ENCODE measurements around the gene CCDC47. TPM values are rescaled to one million over a fixed set of nuclear protein-coding genes. Genes with fewer than 3 reads are reported as not detected.

Gene CCDC47
- total RNA-seq, 1 donor from 2014 or later = 92.8 TPM

GRCh38 chr17:63792055-63792729 lies 18.8 kb upstream of the CCDC47 start:
- DNase-seq (ENCODE audit: low read depth) = no peak
- Mint-ChIP-seq H3K4me3 (ENCODE audit: unreplicated experiment) (no peak overlapping the region), H3K27me3 (ENCODE audit: low read depth, unreplicated experiment) (no peaks in the 10 kb centered on the region), H3K27ac (ENCODE audit: unreplicated experiment) (peak overlapping the region; percentile 6), H3K36me3 (ENCODE audit: low read depth, unreplicated experiment) (peaks cover 15% of the 10 kb centered on the region), H3K9me3 (ENCODE audit: unreplicated experiment) (no peaks in the 10 kb centered on the region), H3K4me1 (ENCODE audit: low read depth, unreplicated experiment) (no peaks in the 10 kb centered on the region)
- no peak overlapping the region for H3K4me3 ChIP-seq (ENCODE audit: insufficient read depth, low read depth, low read length)
- no peak overlapping the region for H2AFZ ChIP-seq (ENCODE audit: low read depth, low read length)
- H3K9ac ChIP-seq (ENCODE audit: low read length) = no peak overlapping the region
- TF ChIP-seq EZH2 (IDR thresholded peaks at IDR 0.05; ENCODE audit: insufficient read depth, low read length) = no peak
- no peak for TF ChIP-seq CTCF (IDR thresholded peaks at IDR 0.05; ENCODE audit: insufficient read depth, low read depth, low read length)
- no peak overlapping the region for H3K27ac ChIP-seq (ENCODE audit: low read depth, low read length)
- no peak overlapping the region for H3K4me2 ChIP-seq (ENCODE audit: low read length)
- H3K36me3 ChIP-seq (ENCODE audit: insufficient read depth, low read length) = peaks cover 63% of the 10 kb centered on the region
- peaks cover 84% of the 10 kb centered on the region for H3K79me2 ChIP-seq (ENCODE audit: insufficient read depth, low read length)
- no peaks in the 10 kb centered on the region for H3K4me1 ChIP-seq (ENCODE audit: insufficient read depth, low read length)
- peaks cover 64% of the 10 kb centered on the region for H4K20me1 ChIP-seq (ENCODE audit: insufficient read depth, low read length)
- FAIRE-seq = no peak
- no peaks in the 10 kb centered on the region for H3K9me3 ChIP-seq (ENCODE audit: insufficient read depth, low read depth, low read length)
- H3K27me3 ChIP-seq (ENCODE audit: insufficient read depth, low read length) = no peaks in the 10 kb centered on the region

GRCh38 chr17:63790057-63790456 lies 16.7 kb upstream of the CCDC47 start:
- peaks cover 94% of the 10 kb centered on the region for H3K79me2 ChIP-seq (ENCODE audit: insufficient read depth, low read length)
- H3K4me3 ChIP-seq (ENCODE audit: insufficient read depth, low read depth, low read length) = no peak overlapping the region
- H3K9me3 ChIP-seq (ENCODE audit: insufficient read depth, low read depth, low read length) = no peaks in the 10 kb centered on the region
- no peak for TF ChIP-seq CTCF (IDR thresholded peaks at IDR 0.05; ENCODE audit: insufficient read depth, low read depth, low read length)
- no peak for TF ChIP-seq EZH2 (IDR thresholded peaks at IDR 0.05; ENCODE audit: insufficient read depth, low read length)
- H3K36me3 ChIP-seq (ENCODE audit: insufficient read depth, low read length) = peaks cover 53% of the 10 kb centered on the region
- peaks cover 9% of the 10 kb centered on the region for H3K4me1 Mint-ChIP-seq (ENCODE audit: low read depth, unreplicated experiment)
- peaks cover 9% of the 10 kb centered on the region for H3K4me1 ChIP-seq (ENCODE audit: insufficient read depth, low read length)
- H4K20me1 ChIP-seq (ENCODE audit: insufficient read depth, low read length) = peaks cover 76% of the 10 kb centered on the region
- DNase-seq (ENCODE audit: low read depth) = no peak
- no peak for FAIRE-seq
- H3K27me3 Mint-ChIP-seq (ENCODE audit: low read depth, unreplicated experiment) = no peaks in the 10 kb centered on the region
- peaks cover 14% of the 10 kb centered on the region for H3K36me3 Mint-ChIP-seq (ENCODE audit: low read depth, unreplicated experiment)
- no peak overlapping the region for H2AFZ ChIP-seq (ENCODE audit: low read depth, low read length)
- H3K27ac Mint-ChIP-seq (ENCODE audit: unreplicated experiment) = no peak overlapping the region
- H3K9me3 Mint-ChIP-seq (ENCODE audit: unreplicated experiment) = no peaks in the 10 kb centered on the region
- H3K27ac ChIP-seq (ENCODE audit: low read depth, low read length) = no peak overlapping the region
- no peak overlapping the region for H3K4me2 ChIP-seq (ENCODE audit: low read length)
- no peak overlapping the region for H3K9ac ChIP-seq (ENCODE audit: low read length)
- H3K27me3 ChIP-seq (ENCODE audit: insufficient read depth, low read length) = no peaks in the 10 kb centered on the region
- H3K4me3 Mint-ChIP-seq (ENCODE audit: unreplicated experiment) = no peak overlapping the region
